CD4-positive, alpha-beta T cell treated with Interleukin-4 for 1 hour (primary cell): Measurements from ENCODE around the gene CYBC1.

Experiments used
- DNase-seq, 2 donors: peaks; one replicate each; pipeline ENCODE4 v3.0.0-alpha.2; 2020 to 2022

The CYBC1 gene

DNA sequence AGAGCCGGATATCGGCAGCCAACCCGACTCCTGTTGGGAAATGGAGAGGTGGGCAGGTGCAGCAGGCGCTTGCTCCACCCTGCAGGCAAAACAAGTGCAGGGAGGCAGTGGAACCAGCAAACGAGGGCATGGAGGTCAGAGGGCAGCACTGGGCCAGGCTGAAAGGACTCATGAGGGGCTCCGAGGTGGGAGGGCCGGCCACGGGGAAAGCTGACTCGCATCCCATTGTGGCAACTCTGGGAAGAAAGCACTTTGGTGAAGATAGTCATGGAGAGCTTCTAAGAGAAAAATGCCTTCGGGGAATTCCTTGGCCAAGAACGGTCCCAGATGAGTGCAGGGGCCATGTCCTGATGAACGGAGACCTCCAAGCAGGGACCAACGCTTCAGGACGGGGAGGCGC is 4.4 kb downstream of the CYBC1 start:
- DNase-seq: no peak

DNA sequence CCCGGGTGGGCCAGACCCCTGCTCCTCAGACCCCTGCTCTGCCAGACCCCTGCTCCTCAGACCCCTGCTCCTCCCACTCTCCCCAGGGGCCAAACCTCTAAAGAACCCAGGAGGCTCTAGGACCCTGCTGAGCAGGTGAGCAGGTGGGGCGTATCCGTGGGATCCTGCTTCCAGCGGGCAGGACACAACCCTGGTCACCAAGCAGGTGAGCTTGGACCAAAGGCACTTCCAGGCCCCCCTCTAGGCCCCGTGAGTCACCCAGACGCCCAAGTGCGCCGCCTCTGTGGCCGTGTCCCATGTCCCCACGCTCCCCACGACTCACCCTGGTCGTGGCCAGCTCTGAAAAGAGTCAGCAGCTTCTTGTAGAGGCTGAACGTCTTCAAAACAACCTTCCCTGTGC is 5.0 kb downstream of the CYBC1 start:
- DNase-seq: no peak

DNA sequence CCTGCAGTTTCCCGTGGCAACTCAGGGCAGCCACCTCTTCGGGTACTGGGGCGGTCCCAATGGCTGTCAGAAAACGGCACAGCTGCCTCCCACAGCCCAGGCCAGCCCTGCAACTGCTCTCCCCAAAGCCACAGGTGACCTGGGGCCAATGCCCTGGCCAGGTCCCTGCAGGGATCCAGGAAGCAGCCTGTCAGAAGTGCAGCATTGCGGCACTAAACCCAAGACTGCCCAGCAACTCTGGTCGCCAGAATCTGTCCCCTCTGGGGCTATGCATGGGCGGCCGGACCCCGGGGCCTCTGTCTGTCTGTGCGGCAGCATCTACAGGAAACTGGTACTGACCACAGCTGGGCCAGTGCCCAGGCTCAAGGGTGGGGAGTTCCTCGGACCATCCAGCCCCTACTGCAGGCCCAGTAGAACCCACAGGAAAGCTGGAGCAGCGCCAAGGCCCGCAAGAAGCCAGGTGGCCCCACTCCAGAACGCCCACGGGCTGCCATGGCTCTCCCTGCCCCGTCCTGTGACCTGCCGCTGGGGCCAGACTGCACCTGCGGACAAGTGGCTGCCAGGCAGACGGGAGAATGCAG is 5.5 kb downstream of the CYBC1 start:
- no peak for DNase-seq

DNA sequence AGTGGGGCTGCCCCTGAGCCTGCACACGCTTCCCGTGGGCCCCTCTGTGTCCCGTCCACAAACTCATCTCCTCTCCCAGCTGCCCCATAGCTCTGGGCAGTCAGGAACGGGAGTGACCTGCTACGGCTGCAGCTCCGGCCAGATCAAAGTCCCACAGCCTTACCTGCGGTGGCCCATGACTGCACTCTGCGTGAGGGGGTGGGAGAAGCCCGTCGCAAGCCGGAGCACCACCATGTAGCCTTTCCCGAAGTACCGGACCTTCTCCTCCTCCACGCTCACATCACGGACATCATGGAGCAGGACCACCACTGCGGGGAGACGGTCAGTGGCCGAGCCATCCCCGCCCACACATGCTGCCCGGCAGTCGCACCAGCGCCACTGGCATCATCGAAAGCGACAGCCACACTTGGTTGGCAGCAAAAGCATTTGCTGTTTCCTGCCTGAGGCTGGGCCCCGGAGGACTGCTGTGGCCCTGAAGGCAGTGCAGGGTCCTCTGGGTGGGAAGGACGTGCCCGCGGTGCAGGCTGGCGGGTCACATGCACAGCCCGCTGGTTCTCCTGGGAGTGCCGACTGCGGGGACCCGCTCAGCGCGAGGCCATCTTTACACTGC is 6.2 kb downstream of the CYBC1 start:
- DNase-seq: no peak

DNA sequence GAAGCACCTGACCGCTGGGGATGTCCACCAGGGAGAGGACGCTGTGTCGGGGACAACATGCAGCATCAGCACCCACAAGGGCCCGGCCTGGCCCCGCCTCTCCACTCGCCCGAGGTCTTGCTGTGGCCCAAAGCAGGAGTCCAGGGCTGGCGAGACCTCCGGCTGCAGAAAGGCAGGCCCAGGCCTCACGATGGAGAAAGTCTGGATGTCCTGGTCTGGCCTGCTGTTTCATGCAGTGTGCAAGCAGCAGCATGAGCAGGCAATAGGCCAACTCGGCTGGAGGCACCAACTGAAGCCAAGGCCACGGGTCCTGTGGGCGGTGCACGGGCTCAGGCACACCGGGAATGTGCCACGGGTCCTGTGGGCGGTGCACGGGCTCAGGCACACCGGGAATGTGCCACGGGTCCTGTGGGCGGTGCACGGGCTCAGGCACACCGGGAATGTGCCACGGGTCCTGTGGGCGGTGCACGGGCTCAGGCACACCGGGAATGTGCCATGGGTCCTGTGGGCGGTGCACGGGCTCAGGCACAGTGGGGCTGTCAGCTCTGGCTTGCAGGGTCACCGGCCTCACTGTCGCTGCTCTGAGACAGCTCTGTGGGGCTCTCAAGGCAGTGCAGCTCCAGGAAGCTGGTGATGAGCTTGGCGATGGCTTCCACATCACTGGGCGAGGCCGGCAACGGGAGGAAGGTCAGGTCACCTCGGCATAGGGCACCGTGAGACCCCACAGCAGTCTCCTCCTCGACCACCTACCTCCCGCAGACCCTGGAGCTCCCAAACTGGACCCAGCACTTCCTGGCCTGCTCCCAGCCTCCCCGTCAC is 6.9 kb downstream of the CYBC1 start:
- no peak for DNase-seq

DNA sequence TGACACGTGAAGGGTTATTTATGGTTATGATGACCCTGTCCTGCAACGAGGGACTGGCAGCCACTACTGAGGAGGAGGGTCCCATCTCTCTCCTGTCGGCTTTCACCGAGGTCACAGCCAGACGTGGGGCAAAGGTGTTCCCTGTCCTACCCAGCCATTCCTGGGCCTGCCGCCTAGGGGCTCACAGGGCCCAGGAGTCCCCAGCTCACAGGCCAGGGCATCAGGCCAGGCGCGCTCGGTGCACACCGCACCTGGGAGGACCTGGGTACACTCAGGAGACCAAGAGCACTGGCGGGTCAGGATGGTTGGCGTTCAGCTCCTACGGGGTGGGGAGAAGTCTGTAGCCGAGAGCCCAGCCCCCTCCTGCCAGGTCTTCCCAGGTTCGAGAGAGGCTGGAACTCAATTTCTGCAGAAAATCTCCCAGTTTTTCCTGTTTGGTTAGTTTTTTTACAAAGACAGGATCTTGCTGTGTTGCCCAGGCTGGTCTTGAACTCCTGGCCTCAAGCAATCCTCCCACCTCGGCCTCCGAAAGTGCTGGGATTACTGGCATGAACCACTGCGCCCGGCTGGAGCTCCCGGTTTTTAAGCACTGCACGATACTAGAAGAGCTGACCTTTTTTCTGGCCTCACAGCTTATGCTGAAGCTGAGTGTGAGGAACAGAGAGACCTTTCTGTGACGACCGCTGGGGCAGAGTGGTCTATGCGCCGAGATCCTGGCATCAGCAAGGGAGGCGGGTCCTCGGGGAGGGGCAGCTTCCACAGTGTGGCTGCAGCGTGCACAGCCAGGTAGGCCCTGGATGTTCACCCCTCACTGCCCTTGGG is 7.7 kb downstream of the CYBC1 start:
- no peak for DNase-seq

DNA sequence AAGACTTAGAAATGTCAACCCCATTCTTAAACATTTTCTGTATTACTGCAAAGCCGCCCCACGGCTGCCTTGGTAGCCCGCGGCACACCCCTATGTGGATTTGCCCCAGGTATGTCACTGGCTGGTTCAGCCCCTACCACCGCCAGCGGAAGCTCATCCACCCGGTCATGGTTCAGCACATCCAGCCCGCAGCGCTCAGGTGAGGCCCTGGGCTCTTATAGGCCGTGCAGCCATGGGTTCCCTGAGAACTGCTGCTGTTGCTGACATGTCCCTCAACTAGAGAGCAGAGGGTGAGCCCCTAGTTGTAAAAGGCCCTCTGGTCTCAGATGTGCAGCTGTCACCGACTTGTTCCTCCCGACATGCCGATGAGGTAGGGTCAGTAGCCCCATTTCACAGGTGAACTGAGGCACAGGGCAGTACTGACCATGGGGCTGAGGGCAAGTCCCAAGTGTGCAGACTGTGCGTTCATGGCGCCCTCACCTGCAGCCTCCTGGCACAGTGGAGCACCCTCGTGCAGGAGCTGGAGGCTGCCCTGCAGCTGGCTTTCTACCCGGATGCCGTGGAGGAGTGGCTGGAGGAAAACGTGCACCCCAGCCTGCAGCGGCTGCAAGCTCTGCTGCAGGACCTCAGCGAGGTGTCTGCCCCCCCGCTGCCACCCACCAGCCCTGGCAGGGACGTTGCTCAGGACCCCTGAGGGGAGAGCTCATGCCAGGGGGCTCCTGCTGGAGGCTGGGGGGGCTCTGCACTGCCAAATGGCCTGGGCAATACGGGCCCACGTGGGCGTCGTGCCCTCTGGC is 8.7 kb downstream of the CYBC1 start:
- DNase-seq: no peak

DNA sequence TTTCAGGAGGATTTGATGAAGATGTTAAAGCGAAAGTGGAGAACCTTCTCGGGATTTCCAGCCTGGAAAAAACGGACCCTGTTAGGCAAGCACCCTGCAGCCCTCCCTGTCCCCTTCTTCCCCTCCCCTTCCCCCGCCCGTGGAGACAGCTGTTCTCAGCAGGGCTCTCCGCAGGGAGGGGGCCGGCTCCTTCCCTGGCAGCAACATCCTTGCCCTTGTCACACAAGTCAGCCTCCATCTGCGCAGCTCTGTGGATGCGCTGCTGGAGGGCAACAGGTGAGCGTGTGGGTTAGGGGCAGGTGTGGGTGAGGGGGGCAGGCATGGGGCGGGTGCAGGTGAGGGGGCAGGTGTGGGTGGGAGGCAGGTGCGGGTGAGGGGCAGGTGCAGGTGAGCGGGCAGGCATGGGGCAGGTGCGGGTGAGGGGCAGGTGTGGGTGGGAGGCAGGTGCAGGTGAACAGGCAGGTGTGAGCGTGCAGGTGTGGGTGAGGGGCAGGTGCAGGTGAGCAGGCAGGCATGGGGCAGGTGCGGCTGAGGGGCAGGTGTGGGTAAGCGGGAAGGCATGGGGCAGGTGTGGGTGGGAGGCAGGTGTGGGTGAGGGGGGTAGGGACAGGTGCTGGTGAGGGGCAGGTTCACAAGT is 9.4 kb downstream of the CYBC1 start:
- no peak for DNase-seq

DNA sequence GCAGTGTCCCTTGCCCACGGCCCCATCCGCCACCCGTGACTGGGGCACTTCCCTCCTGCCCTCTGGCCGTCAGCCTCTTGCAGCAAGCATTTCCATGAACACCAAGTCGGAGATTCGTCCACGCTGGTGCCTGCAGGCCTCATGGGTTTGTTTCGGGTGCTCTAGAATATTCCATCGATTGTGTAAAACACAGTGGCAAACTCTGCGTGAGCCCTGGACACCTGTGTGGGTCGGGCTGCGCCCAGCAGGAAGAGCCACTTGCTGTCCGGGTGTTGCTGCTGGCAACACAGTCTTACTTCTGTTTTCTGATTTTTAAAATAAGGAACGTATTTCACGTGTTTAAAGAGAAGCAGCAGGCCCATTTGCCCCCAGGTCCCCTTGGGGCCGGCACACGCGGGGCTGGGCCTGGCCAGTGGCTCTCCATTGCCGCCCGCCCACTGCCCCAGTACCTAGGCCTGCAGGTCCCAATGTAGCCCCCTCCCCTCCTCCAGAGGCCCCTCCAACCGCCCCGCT is 10.0 kb downstream of the CYBC1 start:
- DNase-seq: no peak

DNA sequence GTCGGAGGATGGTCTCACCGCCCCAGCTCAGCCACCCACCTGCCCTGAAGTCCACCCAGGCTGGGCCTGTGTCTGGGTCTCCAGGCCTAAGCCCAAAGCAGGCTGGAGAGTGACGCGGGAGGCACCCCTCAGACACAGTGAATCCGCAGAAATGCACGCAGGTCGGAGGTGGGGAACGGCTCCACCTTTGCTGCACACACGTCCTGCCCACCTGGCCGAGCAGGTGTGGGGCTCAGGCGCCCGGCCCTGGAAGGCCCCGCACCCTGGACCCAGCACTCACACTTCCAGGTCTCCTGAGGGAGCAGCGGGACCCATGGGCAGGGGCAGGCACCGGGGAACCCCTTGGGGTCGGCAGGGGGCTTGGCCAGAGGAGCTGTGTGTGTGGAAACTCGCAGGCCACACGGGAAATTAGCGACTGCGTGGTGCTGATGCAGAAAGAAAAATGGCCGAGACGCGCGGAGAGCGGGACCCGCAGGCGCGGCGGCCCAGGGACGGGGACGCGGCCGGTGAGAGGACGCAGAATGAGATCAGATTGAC is 10.7 kb downstream of the CYBC1 start:
- DNase-seq: no peak

DNA sequence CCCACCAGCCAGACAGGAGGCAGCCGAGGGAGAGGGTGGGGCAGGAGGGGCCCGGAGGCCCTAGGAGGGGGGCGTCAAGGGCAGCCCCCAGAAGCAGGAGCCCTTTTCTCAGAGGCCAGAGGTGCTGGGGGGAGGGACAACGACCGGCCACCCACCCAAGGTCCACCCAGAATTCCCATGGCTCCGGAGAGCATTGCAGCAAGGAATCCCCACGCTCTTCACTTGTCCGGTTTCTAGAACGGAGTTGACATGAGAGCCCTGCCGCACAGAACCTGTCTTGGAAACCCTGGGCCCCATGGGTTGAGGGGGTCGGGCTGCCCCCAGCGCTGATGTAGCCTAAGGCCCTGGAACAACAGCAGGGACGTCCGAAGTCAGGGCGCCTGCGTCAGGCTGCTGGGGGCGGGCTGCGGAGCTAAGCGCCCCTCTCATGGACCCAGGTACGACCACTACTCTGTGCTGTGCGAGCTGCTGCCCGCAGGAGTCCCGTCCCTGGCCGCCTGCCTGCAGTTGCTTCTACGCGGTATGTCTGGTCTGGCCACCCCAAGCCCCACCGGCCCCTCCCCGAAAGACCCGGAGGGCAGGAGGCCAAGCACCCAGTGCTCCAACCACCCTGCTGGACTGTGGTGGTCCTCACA is 11.2 kb downstream of the CYBC1 start:
- no peak for DNase-seq

DNA sequence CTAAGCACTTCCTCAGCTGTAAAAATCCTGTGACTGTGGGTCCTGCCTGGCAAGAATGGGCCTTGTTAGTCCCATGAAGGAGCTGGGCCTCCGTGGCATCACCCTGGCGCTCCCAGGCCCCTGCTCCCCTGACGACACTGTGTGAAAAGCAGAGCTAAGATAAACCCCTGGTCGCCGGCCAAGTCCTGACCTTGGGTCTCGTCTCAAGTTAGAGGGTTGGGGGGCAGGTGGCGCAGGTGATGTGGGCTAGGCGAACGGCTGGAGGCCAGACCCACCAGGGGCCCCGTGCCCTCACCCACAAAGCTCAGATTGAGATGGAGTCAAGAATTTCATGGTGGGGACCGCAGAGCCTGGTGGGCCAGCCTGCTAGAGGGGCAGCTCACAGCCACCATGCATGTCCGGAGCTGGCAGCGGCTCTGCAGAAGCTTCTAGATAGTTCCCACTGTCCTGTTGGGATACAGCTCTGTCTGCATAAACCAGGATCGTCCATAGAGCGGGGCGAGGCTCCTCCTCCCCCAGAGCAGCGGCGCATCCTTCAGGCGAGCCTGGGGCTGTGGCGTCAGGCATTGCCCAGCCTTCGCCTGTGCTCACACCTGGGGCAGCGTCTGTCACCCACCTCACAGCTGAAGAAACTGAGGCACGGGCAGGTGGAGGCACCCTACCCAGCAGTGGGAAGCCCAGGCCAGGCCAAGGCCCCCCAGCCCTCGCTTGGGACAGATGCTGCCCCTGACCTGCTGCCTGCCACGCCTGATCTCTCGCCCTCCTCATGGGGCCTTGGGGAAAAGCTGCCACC is 12.0 kb downstream of the CYBC1 start:
- no peak for DNase-seq

DNA sequence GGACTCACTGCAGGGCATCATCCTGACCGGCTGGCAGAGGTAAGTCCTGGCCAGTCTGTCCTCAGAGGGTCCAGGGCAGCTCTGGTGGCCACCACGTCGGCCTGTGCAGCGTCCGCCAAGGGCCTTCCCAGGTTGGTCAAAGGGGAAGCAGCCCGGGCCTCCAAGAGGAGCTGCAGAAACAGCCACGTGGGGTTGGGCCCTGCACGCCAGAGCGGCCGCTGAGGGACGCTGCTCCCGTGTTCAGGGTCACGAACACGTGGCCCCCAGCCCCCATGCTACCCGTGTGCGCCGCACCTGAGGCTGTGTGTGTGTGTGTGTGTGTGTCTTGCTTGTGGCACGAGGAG is 13.3 kb downstream of the CYBC1 start:
- no peak for DNase-seq

DNA sequence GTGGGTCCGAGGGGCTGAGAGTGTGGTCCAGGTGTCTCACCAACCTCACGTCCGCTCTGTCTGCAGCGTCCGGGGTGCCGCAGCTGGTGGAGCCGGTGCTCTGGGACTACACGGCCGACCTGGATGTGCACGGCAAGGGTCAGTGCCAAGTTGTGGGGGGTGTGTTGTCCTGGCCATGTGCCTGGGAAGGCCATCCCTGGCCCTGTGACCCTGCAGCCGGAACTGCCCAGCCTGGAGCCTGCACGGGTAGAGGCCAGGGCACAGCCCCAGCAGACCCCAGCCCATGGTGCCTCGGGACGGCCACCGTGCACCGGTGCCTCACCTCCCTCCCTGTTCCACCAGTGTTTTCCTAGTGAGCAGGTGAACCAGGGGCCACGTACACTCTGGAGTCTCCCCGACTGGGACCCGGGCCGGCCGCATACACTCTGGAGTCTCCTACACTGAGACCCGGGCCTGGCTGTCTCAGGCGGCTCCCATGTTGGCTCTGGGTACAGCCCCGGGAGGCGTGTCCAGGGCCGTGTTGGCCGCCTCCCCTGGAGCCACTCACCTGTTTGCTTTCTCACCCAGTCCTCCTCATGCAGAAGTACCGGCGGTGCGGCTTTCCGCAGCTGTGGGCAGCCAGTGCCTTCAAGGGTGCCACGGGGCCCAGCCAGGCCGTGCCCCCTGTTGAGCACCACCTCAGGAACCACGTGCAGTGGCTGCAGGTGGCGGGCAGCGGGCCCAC is 13.8 kb downstream of the CYBC1 start:
- no peak for DNase-seq

DNA sequence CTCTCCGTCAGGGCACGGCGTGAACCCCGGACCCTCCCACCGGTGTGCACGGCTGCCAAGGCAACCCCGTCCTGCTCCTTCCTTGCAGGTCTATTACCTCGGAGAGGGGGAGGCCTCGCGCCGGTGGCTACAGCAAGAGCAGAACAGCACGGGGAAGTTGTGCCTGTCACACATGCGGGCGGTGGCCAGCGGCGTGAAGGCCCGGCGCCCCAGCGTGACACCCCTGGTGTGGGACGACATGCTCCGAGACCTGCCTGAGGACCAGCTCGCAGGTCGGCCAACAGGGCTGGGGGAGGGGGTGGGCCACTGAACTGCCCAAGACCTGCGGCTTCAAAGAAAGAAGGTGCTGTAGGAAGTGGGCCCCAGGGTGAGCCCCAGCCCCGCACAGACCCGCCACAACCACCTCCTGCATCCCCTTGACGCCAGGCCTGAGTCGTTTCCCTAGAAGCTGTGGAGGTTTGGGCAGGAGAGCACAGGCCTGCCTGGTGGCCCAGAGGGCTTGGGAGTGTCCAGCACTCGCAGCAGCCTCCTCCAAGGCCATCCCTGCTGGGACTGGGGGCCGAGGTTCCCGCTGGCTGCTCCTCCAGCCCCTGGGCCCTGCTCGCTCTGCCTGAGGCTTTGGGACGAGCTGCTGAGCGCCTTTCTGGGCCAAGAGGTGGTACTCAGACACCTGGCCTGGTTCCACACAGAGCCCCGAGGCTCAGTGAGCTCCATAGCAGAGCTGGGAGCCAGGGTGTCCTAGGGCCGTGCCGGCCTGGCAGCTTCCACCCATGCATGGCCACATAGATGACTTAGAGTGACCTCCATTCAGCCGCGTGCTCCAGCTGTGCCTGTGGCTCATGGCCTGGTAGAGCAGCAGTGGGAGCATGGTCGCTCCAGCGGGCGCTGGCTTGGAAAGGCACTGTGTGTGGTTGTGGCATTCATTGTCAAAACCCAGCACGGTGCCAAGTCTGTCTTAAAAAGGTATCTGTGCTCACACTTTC is 14.7 kb downstream of the CYBC1 start:
- DNase-seq: no peak

DNA sequence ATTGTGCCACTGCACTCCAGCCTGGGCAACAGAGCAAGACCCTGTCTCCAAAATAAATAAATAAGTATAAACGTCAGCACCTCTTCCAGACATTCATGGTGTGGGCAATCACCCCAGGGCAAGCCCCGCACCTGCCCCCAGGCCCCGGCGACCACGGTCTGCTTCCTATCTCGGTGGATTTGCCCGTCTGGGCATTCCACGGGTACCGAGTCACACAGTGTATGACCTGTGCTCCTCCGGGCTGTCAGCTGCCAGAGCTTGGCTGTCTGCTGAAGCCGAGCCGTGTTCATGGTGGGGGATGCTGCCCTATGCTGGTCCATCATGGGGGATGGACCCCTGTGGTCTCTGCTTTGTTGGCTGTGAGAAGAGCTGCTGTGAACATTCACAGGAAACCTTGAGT is 15.4 kb downstream of the CYBC1 start:
- no peak for DNase-seq

DNA sequence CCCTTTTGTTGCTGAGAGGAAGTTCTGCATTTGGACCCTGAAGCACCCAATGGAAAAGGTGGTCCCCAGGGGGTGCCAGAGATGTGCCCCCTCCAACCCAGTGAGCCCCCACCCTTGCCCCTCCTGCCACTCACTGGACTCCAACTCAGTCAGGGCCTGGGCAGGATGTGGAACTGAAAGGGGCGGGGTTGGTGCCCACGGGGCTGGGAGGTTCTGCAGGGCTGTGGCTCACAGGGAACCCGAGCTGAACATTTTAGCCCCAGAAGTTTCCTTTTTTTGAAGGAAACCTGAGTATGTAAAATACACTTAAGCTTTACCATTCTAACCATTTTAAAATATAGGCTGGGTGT is 16.4 kb downstream of the CYBC1 start:
- DNase-seq: peak; percentile 28 to 38

DNA sequence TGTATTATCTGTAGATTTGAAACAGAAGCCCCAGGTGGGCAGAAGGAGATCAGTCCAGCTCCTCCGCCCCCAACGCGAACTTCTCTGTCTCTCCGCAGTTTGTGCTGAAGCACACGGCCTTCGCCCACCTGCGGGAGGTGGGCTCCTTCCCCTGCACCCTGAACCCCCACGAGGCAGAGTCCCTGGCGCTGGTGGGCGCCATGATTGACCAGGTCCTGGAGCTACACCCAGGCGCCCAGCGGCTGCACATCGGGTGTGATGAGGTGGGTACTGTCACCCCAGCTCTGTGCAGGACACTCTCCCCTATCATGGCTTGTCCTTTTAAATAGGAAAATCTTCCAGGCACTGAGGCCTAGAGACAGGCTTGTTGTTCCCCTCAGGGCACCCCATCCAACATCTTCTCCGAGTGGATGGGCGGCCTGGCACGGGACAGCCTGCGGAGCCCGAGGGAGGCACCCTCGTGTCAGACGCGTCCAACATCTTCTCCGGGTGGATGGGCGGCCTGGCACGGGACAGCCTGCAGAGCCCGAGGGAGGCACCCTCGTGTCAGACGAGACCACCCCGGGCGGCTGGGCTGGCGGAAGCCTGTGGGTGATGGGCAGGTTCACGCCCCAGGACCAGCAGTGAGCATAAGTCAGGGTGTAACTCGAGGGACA is 16.9 kb downstream of the CYBC1 start:
- no peak for DNase-seq
